ENCODE data around the gene CHDH. TPM values are rescaled to one million over a fixed set of nuclear protein-coding genes. Genes with fewer than 3 reads are reported as not detected.
A peak's percentile ranks its signal among the peaks of the same experiment; 100 is the strongest.

The CHDH gene
- total RNA-seq, 6 experiments from 2014 or later: 25.0 to 49.1 (median 39.4) TPM

GRCh38 chr3:53775018-53775417 lies 71.2 kb downstream of the CHDH start:
- intact Hi-C loops (cut with DNase I): no loop called here
- no peak overlapping the region for H3K27ac ChIP-seq
- ATAC-seq: no peak
- WGBS (ENCODE audit: insufficient coverage, low coverage, low lambda C conversion rate, missing lambda C conversion rate): 67% methylated on average over 3 of the region's 5 CpGs
- TF ChIP-seq POLR2A (IDR thresholded peaks at IDR 0.05): no peak
- no peak for TF ChIP-seq CTCF (IDR thresholded peaks at IDR 0.05)
- DNase-seq: no peak
- H3K4me1 ChIP-seq: peaks cover 0 to 30% (median 15%) of the 10 kb centered on the region in 4 donors
- no peaks in the 10 kb centered on the region for H3K9me3 ChIP-seq
- no peaks in the 10 kb centered on the region for H3K36me3 ChIP-seq
- no peaks in the 10 kb centered on the region for H3K27me3 ChIP-seq
- H3K4me3 ChIP-seq: no peak overlapping the region

GRCh38 chr3:53774414-53774813 lies 71.8 kb downstream of the CHDH start:
- no peak overlapping the region for H3K4me3 ChIP-seq
- TF ChIP-seq POLR2A (IDR thresholded peaks at IDR 0.05): no peak
- TF ChIP-seq CTCF (IDR thresholded peaks at IDR 0.05): no peak
- H3K4me1 ChIP-seq: peaks cover 0 to 30% (median 15%) of the 10 kb centered on the region in 4 donors
- intact Hi-C loops (cut with DNase I): no loop called here
- ATAC-seq (peak; percentile 9 to 55 (median 36)), DNase-seq (no peak)
- no peaks in the 10 kb centered on the region for H3K27me3 ChIP-seq
- H3K36me3 ChIP-seq: no peaks in the 10 kb centered on the region
- H3K27ac ChIP-seq: peak overlapping the region in 1 of 3 donors; percentile 23
- no peaks in the 10 kb centered on the region for H3K9me3 ChIP-seq
- 31% methylated on average over 8 of the region's 8 CpGs for WGBS (ENCODE audit: insufficient coverage, low coverage, low lambda C conversion rate, missing lambda C conversion rate)

DNA sequence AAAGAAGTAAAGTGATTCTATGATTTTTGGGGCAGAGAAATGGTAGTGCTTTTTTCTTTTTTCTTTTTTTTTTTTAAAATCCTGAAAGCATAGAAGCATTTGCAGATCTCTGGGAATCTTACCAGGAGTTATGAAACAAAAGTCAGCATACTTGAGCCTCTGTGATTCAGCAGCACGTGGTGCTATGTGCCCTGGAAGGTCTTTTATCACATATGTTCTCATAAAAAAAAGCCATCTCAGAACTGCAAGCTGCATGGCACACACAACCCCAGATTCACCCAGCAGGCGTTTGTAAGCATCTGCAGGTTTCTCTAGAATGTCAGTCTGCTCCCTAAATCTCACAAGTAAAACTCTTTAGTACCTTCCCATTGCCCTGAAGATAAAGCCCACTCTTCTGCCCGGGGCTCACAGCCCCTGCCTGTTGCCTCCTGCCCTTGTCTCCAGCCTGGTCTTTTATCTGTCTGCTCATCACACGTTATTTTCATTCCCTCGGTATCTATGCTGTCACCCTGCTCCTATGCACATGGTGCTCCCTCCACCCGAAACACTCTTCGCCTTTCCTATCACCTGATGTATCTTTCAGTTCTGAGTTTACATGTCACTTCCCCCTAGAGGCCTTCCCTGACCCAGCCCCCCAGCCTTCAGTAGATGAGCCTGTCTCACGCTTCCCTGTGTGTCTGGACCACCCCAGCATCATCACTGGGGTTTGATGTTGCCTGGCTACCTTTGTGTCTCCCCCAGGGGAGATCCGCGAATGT lies 72.4 kb downstream of the CHDH start:
- intact Hi-C loops (cut with DNase I): no loop called here
- Histone ChIP-seq H3K4me1 (peaks cover 0 to 30% (median 15%) of the 10 kb centered on the region in 4 donors), H3K27ac (peak overlapping the region in 1 of 3 donors; percentile 23), H3K4me3 (no peak overlapping the region), H3K36me3 (no peaks in the 10 kb centered on the region), H3K9me3 (no peaks in the 10 kb centered on the region), H3K27me3 (no peaks in the 10 kb centered on the region)
- no peak for DNase-seq
- TF ChIP-seq POLR2A (IDR thresholded peaks at IDR 0.05) (no peak), CTCF (IDR thresholded peaks at IDR 0.05) (no peak)
- no peak for ATAC-seq
- WGBS (ENCODE audit: insufficient coverage, low coverage, low lambda C conversion rate, missing lambda C conversion rate): 65% methylated on average over 9 of the region's 10 CpGs

DNA sequence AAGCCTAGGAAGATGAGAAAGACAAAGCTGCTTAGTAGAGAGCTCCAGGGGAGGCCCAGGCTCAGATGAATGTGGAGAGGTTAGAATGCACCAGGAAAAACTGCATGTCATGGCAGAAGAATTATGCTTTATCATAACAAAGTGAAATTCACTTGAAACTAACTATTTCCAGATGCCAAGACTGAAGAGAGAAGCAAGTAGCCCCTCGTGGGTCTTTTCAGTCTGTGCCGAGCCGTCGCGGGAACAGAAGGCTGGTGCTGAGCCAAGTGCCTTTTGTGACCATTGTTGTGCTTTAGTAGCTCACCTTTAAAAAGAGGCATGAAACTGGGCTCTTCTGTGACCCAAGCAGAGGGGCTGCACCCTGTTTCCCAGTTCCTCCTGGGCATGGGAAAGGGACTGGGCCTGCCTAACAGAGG lies 73.2 kb downstream of the CHDH start:
- peaks cover 0 to 30% (median 15%) of the 10 kb centered on the region in 4 donors for H3K4me1 ChIP-seq
- TF ChIP-seq POLR2A (IDR thresholded peaks at IDR 0.05) (no peak), CTCF (IDR thresholded peaks at IDR 0.05) (no peak)
- WGBS (ENCODE audit: insufficient coverage, low coverage, low lambda C conversion rate, missing lambda C conversion rate): 91% methylated on average over 5 of the region's 5 CpGs
- no peaks in the 10 kb centered on the region for H3K9me3 ChIP-seq
- ATAC-seq: no peak
- intact Hi-C loops (cut with DNase I): no loop called here
- H3K27me3 ChIP-seq: no peaks in the 10 kb centered on the region
- H3K36me3 ChIP-seq: no peaks in the 10 kb centered on the region
- no peak overlapping the region for H3K4me3 ChIP-seq
- H3K27ac ChIP-seq: no peak overlapping the region
- DNase-seq: no peak

Data from right lobe of liver (tissue), 6 donors.